T47D (cell line): Measurements from ENCODE around the gene ESD.
"Not testable (repeated sequence)": the region's sequence is repeated elsewhere in the genome, so short reads cannot be mapped to it uniquely, and the experiment has no call there.

Source experiments
- DNase-seq, 2 experiments: peaks; one replicate each; pipeline versions ENCODE4 v3.0.0 to v3.0.0-alpha.2; 2011 to 2012; ENCODE audit warnings: low read depth in 1 of 2, low spot score in 1 of 2
- JUND ChIP-seq: IDR thresholded peaks from 2 replicates; pipeline ENCODE4 v1.6.1; 2012; ENCODE audit warnings: low read depth
- in situ Hi-C: cut with HindIII; loops from 2 replicates; pipeline ENCODE4 v1.10.0; 2016; ENCODE audit warnings: low sequenced_read_pairs, low pct_unique_long_range_greater_than_20kb

Gene ESD

DNA sequence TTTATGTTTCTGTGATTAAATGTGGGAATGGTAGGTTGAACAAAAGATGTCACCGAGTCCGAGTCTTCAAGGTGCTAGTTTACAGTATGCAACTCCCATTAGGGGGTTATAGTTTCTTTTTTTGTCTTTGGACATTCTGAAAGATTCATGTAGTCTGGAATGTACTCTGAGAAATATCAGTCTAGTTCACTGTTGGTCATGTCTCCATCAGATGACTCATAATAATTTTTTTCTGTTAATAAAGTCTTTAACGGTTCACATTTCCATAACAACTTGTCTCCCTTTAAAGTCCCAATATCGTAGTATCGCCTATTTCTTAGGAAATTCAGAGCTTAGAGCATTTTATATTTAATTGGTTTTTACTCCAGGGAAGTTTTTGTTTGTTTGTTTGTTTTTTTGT lies 13.5 kb upstream of the ESD start:
- in situ Hi-C loops, result no loop called here
- no peak for DNase-seq
- TF ChIP-seq JUND, result no peak

DNA sequence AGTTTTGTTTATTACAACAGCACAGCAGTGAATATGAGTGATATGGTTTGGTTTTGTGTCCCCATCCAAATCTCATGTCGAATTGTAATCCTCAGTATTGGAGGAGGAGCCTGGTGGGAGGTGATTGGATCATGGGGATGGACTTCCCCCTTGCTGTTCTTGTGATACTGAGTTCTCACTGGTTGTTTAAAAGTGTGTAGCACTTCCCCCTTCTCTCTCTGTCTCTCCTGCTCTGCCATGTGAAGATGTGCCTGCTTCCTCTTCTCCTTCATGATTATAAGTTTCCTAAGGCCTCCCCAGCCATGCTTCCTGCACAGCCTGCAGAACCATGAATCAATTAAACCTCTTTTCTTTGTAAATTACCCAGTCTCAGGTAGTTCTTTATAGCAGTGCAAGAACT lies 8.0 kb upstream of the ESD start:
- in situ Hi-C loops, result not testable (repeated sequence)

DNA sequence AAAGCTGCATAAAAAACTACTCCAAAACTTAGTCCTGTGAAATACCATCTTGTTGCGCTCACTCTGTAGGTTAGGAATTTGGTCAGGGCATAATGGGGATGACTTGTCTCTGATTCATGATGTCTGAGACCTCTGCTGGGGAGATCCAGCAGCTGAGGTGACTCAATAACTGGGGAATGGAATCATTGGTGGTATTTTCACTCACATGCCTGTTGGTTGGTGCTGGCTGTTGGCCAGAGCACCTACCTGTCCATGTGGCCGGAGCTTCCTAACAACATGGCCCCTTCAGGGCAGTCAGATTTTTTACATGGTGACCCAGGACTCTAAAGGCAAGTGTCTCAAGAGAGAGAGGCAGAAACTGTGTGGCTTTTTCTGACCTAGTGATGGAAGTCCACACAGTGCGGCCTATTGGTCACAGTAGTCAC lies 7.4 kb upstream of the ESD start:
- TF ChIP-seq JUND, result no peak
- no peak for DNase-seq
- in situ Hi-C loops, result no loop called here

More for the DNA sequence above, 8.0 kb upstream of the ESD start:
- DNase-seq, result not testable (repeated sequence)

DNA sequence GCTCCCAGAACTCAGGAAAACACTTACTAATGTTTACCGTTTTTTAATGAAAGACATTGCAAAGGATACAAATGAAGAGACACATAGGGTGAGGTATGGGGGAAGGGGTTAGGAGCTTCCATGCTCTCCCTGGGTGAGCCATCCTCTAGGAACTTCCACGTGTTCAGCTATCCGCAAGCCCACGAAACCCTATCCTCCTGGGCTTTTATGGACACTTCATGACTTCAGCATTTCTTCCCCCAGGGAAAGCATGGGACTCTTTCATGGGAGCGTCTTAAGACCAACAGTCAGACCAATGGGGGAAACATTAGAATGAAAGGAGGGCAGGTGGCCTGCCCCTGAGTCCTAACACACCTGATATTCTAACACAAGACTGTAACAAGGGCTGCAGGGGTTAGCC lies 6.6 kb upstream of the ESD start:
- DNase-seq, result no peak
- in situ Hi-C loops, result no loop called here
- no peak for TF ChIP-seq JUND

DNA sequence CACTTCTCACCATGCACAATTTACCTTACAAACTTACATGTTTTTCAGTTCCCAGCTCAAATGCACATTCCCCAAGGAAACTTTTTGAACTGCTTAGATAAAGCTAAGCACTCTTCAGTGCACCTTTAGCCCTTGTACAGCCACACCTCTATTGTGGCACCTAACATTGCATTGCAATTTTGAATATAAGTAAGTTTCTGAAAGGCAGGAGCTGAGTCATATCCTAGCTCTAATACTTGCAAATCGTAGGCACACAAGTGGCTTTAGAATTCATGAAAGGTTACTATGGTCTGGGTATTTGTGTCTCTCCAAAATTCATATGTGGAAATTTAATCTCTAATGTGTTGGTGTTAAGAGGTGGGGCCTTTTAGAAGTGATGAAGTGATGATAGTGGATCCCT lies 4.9 kb upstream of the ESD start:
- TF ChIP-seq JUND, result no peak
- no peak for DNase-seq
- in situ Hi-C loops, result no loop called here

DNA sequence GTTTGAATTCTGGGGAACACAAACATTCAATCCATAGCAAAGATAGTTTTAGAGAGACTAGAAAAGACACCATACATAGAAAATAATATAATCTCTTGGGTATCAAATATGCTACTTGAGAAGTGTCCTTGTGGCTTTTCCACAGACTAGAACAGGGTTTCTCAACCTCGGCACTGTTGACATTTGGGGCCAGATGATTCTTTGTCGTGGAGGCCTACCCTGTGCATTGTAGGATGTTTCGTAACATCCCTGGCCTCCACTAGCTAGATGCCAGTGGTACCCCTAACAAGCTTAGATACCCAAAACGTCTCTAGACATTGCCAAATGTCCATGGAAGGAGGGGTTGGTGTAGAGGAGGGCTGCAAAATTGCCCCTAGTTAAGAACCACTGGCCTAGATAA lies 2.2 kb upstream of the ESD start:
- no peak for DNase-seq
- in situ Hi-C loops, result no loop called here
- TF ChIP-seq JUND, result no peak

DNA sequence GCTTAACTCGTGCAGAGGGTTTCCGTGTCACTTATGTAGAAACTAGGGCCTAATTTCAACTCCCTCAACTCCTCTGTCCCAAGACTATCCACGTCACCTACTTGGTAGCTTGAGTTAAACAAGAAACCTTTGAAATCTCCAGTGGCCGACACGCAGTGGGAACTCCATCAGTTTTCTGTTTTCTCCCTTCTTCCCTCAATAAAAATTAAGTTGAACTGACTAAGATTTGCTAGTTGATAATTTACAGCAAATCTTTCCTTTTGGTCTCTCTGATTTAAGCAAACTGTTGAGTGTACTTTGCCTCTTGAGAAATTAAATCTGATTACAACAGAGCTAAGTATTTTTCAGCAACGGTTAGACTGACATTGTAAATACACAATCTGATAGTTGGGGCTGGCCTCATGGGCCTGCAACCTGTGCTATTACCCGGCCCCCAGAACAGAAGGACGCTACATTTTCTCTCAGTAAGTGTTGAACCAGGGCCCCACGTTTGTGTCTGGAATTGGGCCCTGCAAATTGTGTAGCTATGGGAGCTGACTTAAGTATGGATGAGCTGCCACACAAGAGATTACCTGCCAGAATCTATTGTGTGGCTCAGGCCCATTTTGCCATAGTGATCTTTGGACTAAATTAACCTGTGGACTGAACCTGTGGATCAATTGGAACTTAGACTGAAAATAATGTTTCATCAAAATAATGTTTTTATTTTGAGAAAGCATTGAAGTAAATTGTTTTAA lies 708 bp upstream of the ESD start:
- in situ Hi-C loops, result no loop called here
- DNase-seq, result no peak
- no peak for TF ChIP-seq JUND

DNA sequence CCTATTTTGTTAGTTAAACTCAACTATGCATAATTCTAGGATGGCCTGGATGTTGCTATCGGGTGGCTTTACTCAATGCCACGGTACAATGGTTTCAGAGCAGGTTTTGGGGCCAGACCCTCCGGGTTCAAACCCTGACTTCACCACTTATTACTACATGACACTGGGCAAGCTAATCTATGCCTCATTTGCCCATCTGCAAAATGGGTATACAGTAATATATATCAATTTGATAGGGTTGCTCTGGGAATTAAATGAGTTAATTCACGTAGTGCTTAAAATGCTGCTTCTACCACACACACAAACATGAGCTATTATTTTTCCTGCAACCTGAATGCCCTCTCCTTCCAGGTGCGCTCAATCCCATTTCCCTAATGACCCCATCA lies 839 bp downstream of the ESD start:
- in situ Hi-C loops, result no loop called here
- no peak for DNase-seq
- TF ChIP-seq JUND, result no peak

DNA sequence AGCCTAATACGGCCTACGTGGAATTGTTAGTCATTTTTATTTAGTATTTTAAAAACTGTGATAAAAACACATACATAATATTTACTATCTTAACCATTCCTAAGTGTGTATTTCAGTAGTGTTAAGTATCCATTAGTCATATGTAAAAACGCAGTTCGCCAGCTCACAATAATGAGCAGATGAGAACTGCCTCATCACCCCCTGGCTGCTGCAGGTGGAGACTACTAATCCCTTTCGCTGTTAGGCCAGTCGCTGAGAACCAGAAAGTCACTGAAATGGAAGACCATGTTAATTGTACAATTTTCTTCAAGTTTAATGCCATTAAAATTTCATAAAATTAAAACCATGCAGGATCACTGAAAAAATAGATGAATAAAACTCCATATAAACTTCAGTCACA lies 1.6 kb downstream of the ESD start:
- no peak for TF ChIP-seq JUND
- in situ Hi-C loops, result no loop called here
- no peak for DNase-seq

DNA sequence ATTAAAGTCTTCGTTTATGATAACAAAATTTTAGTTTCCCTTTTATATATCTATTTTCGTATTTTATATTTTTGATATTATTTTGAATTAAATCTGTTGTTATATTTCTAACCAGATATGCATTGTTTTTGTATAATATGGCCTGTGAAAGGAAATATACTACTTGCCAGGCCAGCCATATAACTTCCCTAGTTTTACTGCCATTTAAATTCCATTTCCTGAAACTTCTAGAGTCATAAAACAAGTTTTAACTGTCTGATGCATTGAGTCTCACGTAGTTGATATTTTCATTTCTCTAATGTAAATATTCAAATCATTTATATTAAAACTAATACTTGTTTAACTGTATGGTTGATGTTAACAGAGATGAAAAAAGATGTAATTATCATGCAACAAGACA lies 13.5 kb downstream of the ESD start:
- in situ Hi-C loops, result no loop called here

DNA sequence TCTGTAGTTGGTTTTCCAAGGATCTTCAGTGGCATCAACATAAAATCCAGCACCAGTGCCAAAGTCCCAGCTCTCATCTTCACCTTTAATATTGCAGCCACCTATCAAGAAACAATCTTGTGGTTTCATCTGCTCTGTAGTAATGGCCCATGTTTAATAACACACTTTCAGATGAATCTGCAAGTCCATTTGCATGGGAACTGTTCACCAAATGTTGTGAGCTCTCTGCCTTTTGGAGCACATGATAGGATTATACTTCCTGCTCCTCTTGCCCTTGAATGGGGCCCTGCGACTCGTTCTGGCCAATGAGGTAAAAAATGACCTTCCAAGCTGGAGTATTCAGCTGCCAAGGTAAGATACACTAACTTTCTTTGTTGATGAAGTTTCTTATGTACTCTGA lies 14.3 kb downstream of the ESD start:
- no peak for TF ChIP-seq JUND
- DNase-seq, result no peak
- in situ Hi-C loops, result no loop called here

More for the DNA sequence above, 13.5 kb downstream of the ESD start:
- no peak for TF ChIP-seq JUND
- DNase-seq, result no peak

DNA sequence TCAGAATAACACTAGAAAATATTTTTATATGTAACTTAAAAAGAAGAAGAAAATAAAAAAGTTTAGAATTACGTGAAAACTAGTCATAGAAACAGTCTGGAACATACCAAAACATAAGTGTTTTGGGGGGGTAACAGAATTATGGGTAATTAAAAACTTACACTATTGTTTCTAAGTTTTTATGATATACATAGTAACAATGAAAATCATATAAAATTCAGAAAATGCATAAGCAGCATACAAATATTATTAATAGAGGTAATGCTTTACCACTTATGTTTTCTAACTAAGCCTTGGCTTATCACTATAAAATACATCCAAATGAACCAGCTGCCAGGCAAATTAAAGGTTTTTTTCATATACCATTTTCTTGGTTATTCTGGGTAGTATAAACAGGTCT lies 14.9 kb downstream of the ESD start:
- in situ Hi-C loops, result no loop called here
- no peak for DNase-seq
- TF ChIP-seq JUND, result no peak

DNA sequence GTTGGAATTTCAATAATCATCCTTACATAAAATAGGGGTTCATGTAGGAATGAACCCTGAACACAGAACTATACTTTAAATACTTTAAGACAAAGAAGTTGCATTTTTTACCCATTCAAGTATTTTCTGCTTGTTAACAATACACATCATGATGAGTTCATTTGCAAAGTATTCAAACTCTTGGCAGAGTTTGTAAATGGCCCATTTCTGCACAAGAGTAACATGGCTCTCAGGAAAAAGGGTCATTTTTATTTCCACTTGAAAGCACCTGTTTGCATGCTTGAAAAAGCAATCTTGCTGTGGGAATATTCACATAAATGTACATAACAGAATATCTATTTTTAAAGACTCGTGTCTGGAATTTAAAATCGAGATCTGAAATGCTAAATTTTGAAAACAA lies 18.1 kb downstream of the ESD start:
- no peak for DNase-seq
- in situ Hi-C loops, result no loop called here

DNA sequence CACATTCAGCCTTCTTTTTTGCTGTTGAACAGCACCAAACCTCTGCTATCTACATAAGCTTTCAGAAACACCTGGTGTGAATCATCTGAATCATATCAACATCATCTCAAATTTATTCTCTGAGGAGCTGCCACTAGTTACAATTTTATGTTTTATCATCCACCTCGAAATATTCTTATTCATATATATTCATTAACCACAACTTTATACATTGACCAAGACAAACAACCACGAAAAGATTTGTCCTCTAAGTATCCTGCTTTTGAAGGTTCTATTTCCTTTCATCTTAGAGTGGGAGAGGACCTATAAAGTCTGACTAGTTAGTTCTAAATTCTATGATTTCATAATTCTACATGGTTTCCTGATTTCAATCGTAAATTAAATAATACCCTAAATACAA lies 18.9 kb downstream of the ESD start:
- no peak for TF ChIP-seq JUND

More for the DNA sequence above, 18.1 kb downstream of the ESD start:
- TF ChIP-seq JUND, result no peak

More for the DNA sequence above, 18.9 kb downstream of the ESD start:
- in situ Hi-C loops, result no loop called here
- DNase-seq, result no peak
